ENCODE data around the gene DOCK4. TPM values are rescaled to one million over a fixed set of nuclear protein-coding genes. Genes with fewer than 3 reads are reported as not detected.

DOCK4 gene
- total RNA-seq, 1 experiment from 2014 or later, result 4.9 TPM

DNA sequence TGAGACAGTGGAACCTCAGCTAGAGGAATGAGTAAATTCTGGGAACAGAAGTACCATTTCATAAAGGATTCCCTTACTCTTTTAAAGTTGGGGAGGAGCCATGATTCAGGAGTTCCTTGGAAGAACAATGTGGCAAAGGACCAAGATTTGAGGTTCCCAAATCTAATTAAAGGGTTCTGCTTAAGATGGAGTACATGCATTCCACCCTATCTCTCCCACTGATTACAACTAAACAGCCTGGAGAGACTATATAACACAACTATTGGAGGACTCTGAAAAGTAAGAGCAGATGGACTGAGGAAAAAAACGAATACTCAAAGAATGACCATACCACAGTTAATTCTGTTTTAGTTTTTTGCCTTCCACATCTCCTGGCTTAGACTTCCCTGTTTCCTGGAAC, 431.0 kb downstream of the DOCK4 start:
- Mint-ChIP-seq H3K4me1 (peaks cover 16 to 18% of the 10 kb centered on the region in 2 experiments), H3K27ac (no peak overlapping the region), H3K9me3 (peaks cover 0 to 9% of the 10 kb centered on the region in 2 experiments; a peak in 3 of 5 replicates)

More for the DNA sequence above, 431.0 kb downstream of the DOCK4 start:
- no peak overlapping the region for H2BK12ac ChIP-seq (ENCODE audit: insufficient read length, low read depth, low read length)
- TF ChIP-seq CTCF (conservative IDR thresholded peaks at IDR 0.05), result no peak
- H3K9me3 ChIP-seq (ENCODE audit: control insufficient read depth, low read depth, low read length), result no peaks in the 10 kb centered on the region
- H3K9ac ChIP-seq (ENCODE audit: extremely low read depth, insufficient read length, low read length), result no peak overlapping the region
- H3K27ac ChIP-seq (ENCODE audit: insufficient read length, low read depth, low read length), result no peak overlapping the region
- no peaks in the 10 kb centered on the region for H4K20me1 ChIP-seq (ENCODE audit: control insufficient read depth, insufficient read depth, insufficient read length)
- H3K4me2 ChIP-seq (ENCODE audit: insufficient read depth, insufficient read length, low read length), result no peak overlapping the region
- H2BK5ac ChIP-seq (ENCODE audit: insufficient read length, low read length), result no peak overlapping the region
- Mint-ChIP-seq H3K4me3 (no peak overlapping the region), H3K36me3 (ENCODE audit: insufficient read depth in 1 of 3, low read depth in 3 of 3) (peaks cover 14 to 35% (median 17%) of the 10 kb centered on the region in 3 experiments; a peak in 6 of 7 replicates), H3K27me3 (ENCODE audit: low read depth) (no peaks in the 10 kb centered on the region)
- H4K8ac ChIP-seq (replicated peaks; ENCODE audit: insufficient read length, low read depth, low read length), result no peak overlapping the region
- H3K79me1 ChIP-seq (ENCODE audit: insufficient read depth, low read depth, low read length, poor library complexity, severe bottlenecking), result no peaks in the 10 kb centered on the region
- no peak overlapping the region for H2AK5ac ChIP-seq (ENCODE audit: insufficient read length, low read length)
- no peak overlapping the region for H3K56ac ChIP-seq (ENCODE audit: insufficient read length, low read depth, low read length)
- H3K27me3 ChIP-seq (ENCODE audit: insufficient read depth, low read length), result no peaks in the 10 kb centered on the region
- H4K5ac ChIP-seq (ENCODE audit: insufficient read length, low read depth, low read length), result no peak overlapping the region
- no peak overlapping the region for H3K14ac ChIP-seq (ENCODE audit: insufficient read depth, low read length)
- H2BK120ac ChIP-seq (ENCODE audit: low read depth, low read length, poor library complexity, severe bottlenecking), result no peak overlapping the region
- no peak overlapping the region for H2BK20ac ChIP-seq (ENCODE audit: low read depth, low read length, poor library complexity, severe bottlenecking)
- no CpG with 5 or more reads among the region's 1 CpG for WGBS (ENCODE audit: extremely low coverage, insufficient read length, low lambda C conversion rate)
- no peak overlapping the region for H3K18ac ChIP-seq (ENCODE audit: insufficient read length, low read depth, low read length)
- DNase-seq, result no peak
- no peaks in the 10 kb centered on the region for H3K23me2 ChIP-seq (ENCODE audit: insufficient read length, low read depth, low read length, poor library complexity, severe bottlenecking)
- no peak overlapping the region for H3T11ph ChIP-seq (ENCODE audit: low read length)
- H3K23ac ChIP-seq (ENCODE audit: insufficient read length, low read depth, low read length), result no peak overlapping the region
- H4K91ac ChIP-seq (ENCODE audit: insufficient read length, low read depth, low read length), result no peak overlapping the region
- H2BK15ac ChIP-seq (ENCODE audit: low read depth, low read length), result no peak overlapping the region
- no peak overlapping the region for H2AFZ ChIP-seq (ENCODE audit: low read length)
- H3K79me2 ChIP-seq (ENCODE audit: insufficient read depth, low read length), result no peaks in the 10 kb centered on the region
- no peak overlapping the region for H3K4ac ChIP-seq (ENCODE audit: low read depth, low read length)
- H3K4me1 ChIP-seq (ENCODE audit: insufficient read depth, low read length), result no peaks in the 10 kb centered on the region
